Left ventricle myocardium inferior (tissue), 1 donor: Measurements from ENCODE around the gene DUSP14. TPM values are rescaled to one million over a fixed set of nuclear protein-coding genes. Genes with fewer than 3 reads are reported as not detected.

Experiments
- DNase-seq: peaks from one replicate; pipeline ENCODE4 v3.0.0-alpha.2; 2020
- H3K27ac ChIP-seq: fragments of 200-600 bp; replicated peaks from 2 replicates; pipeline ENCODE4 v1.8.0; 2021
- H3K27me3 ChIP-seq: fragments of 200-600 bp; 2 replicates; pipeline ENCODE4 v1.8.0; 2021; ENCODE audit warnings: low read depth
- H3K36me3 ChIP-seq: fragments of 200-600 bp; 2 replicates; pipeline ENCODE4 v1.8.0; 2021
- H3K4me1 ChIP-seq: fragments of 200-600 bp; 2 replicates; pipeline ENCODE4 v1.8.0; 2021
- H3K4me3 ChIP-seq: fragments of 200-600 bp; 2 replicates; pipeline ENCODE4 v1.8.0; 2021; ENCODE audit warnings: mild to moderate bottlenecking, moderate library complexity
- H3K9me3 ChIP-seq: fragments of 200-600 bp; replicated peaks from 2 replicates; pipeline ENCODE4 v1.8.0; 2021
- intact Hi-C: fragments of 100-400 bp; cut with micrococcal nuclease; formaldehyde crosslinking; loops from one replicate; pipeline ENCODE4 v1.11.0; 2022
- total RNA-seq: library from RNA; stranded (reverse); fragmentation: NEBNext Ultra II Directional; extraction: Animal tissue kit (Norgen Biotek cat#: 25700); gene quantifications from one replicate; pipeline ENCODE4 v1.2.1, GENCODE V29; 2021
- TF ChIP-seq, protein P1 (sequence below): fragments of 200-600 bp; IDR thresholded peaks from 2 replicates; pipeline ENCODE4 v1.8.0; 2021; ENCODE audit warnings: antibody characterized with exemption, mild to moderate bottlenecking, borderline replicate concordance
- donor health status: DM: no; HTN: yes; CAD: no; lungs with severe emphysema.

Gene DUSP14
- total RNA-seq, 1 donor from 2014 or later = 18.1 TPM

DNA sequence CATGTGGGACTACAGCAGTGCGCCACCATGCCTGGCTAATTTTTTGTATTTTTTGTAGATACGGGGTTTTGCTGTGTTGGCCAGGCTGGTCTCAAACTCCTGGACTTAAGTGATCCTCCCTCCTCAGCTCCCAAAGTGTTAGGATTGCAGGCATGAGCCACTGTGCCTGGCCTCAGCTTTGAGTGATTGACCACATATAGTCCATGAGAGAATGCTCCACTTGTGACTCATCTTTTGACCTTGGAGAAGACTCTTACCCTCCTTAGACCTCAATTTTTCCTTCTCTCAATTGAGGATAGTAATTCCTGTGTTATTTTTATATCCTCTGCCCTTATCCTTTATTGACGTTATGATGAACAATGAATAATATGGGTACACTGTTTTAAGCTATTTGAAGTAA lies 30.9 kb upstream of the DUSP14 start:
- no peaks in the 10 kb centered on the region for H3K27me3 ChIP-seq
- H3K9me3 ChIP-seq = no peaks in the 10 kb centered on the region
- no peak overlapping the region for H3K4me3 ChIP-seq
- H3K27ac ChIP-seq = no peak overlapping the region
- DNase-seq = no peak
- H3K36me3 ChIP-seq = peaks cover 40% of the 10 kb centered on the region
- intact Hi-C loops = no loop called here
- H3K4me1 ChIP-seq = no peaks in the 10 kb centered on the region
- TF ChIP-seq, protein P1, sequence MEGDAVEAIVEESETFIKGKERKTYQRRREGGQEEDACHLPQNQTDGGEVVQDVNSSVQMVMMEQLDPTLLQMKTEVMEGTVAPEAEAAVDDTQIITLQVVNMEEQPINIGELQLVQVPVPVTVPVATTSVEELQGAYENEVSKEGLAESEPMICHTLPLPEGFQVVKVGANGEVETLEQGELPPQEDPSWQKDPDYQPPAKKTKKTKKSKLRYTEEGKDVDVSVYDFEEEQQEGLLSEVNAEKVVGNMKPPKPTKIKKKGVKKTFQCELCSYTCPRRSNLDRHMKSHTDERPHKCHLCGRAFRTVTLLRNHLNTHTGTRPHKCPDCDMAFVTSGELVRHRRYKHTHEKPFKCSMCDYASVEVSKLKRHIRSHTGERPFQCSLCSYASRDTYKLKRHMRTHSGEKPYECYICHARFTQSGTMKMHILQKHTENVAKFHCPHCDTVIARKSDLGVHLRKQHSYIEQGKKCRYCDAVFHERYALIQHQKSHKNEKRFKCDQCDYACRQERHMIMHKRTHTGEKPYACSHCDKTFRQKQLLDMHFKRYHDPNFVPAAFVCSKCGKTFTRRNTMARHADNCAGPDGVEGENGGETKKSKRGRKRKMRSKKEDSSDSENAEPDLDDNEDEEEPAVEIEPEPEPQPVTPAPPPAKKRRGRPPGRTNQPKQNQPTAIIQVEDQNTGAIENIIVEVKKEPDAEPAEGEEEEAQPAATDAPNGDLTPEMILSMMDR = no peak

DNA sequence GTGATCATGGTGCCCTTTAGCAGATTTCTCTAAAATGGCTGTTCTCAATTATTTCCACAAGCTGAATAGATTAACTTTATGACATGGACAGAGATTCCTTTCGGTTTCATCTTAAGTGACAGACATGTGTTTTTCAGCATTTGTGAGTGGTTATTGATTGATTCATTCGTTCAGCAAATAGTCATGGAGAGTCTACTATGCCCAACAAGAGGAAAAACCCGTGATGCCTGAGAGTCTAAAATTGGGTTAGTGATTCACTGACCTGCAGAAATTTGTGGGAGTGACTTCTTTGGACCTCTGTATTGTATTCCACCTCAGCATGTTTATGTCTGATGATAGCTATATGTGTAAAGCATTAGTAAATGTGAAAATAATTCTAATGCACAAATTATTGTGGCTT lies 28.0 kb upstream of the DUSP14 start:
- TF ChIP-seq, protein P1 = no peak
- intact Hi-C loops = no loop called here
- Histone ChIP-seq H3K4me3 (no peak overlapping the region), H3K4me1 (no peaks in the 10 kb centered on the region), H3K9me3 (no peaks in the 10 kb centered on the region), H3K27me3 (no peaks in the 10 kb centered on the region), H3K36me3 (peaks cover 64% of the 10 kb centered on the region), H3K27ac (no peak overlapping the region)
- DNase-seq = no peak

DNA sequence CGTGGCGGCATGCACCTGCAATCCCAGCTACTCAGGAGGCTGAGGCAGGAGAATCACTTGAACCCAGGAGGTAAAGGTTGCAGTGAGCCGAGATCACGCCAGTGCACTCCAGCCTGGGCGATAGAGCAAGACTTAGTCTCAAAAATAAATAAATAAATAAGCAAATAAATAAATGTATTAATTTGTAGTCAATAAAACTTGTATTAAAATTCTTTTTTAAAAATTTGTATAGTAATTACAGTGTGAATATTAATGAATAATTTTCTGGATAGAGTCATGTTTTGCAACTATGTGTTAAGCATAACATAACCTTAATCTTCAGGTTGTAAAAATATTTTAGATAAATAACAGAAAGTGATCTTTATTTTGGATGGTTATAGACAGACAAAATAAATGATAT lies 27.2 kb upstream of the DUSP14 start:
- Histone ChIP-seq H3K27me3 (no peaks in the 10 kb centered on the region), H3K9me3 (no peaks in the 10 kb centered on the region), H3K27ac (no peak overlapping the region), H3K4me1 (no peaks in the 10 kb centered on the region), H3K36me3 (peaks cover 73% of the 10 kb centered on the region), H3K4me3 (no peak overlapping the region)
- DNase-seq = no peak
- intact Hi-C loops = no loop called here
- TF ChIP-seq, protein P1 = no peak

DNA sequence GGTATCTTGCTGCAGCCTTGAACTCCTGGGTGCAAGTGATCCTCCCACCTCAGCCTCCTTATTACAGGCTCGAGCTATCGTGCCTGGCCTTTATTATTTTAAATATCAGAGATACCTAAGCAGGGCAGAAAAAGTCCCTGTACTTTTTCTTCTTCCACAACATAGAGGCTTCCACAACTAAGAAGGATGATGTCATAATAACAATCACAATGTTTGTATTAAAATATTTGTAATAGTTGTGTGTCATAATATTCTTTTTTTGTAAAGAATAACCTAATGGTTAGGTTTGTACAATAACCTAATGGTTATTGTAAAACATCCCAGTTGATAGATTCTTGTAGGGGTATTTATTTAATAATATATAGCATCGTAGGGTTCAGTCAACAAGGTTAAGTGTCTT lies 26.7 kb upstream of the DUSP14 start:
- Histone ChIP-seq H3K9me3 (no peaks in the 10 kb centered on the region), H3K27me3 (no peaks in the 10 kb centered on the region), H3K4me3 (no peak overlapping the region), H3K36me3 (peaks cover 78% of the 10 kb centered on the region), H3K4me1 (no peaks in the 10 kb centered on the region), H3K27ac (no peak overlapping the region)
- intact Hi-C loops = no loop called here
- TF ChIP-seq, protein P1 = no peak
- DNase-seq = no peak

DNA sequence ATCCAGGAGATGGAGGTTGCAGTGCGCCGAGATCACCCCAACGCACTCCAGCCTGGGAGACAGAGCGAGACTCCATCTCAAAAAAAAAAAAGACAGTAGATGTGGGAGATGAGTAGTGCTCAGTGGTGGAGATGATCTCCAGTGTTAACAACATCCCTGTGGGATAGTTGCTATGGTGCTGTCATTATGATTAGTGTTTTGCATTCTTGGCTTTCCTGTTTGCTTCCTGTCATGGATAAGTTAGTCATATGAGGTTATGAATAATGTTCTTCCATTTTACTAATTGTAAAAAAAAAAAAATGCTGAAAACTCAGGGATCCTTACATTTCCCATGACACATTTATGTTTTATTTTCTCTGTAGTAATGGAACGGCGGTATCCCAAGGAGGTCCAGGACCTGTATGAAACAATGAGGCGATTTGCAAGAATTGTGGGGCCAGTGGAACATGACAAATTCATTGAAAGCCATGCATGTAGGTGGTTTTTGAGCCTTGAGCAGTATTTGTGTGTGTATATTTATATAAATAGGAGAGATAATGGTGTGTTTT lies 24.5 kb upstream of the DUSP14 start:
- H3K9me3 ChIP-seq = no peaks in the 10 kb centered on the region
- TF ChIP-seq, protein P1 = no peak
- intact Hi-C loops = no loop called here

More for the DNA sequence above, 24.5 kb upstream of the DUSP14 start:
- no peaks in the 10 kb centered on the region for H3K4me1 ChIP-seq
- no peaks in the 10 kb centered on the region for H3K27me3 ChIP-seq
- no peak overlapping the region for H3K27ac ChIP-seq
- DNase-seq = no peak
- peaks cover 84% of the 10 kb centered on the region for H3K36me3 ChIP-seq
- H3K4me3 ChIP-seq = no peak overlapping the region
